NCI-H524 treated with DMSO at 0.1 percent for 48 hours (cell line): ENCODE measurements around the gene SLC24A3.

Source experiments
- DNase-seq: peaks from one replicate; lab custom pipeline; 2025; lab: John Stamatoyannopoulos, UW

Gene SLC24A3

GRCh38 chr20:19457611-19458010 lies 245.2 kb downstream of the SLC24A3 start:
- DNase-seq, result no peak

- no peak for DNase-seq
Observed at GRCh38 chr20:19460386-19460785, 247.9 kb downstream of the SLC24A3 start.

GRCh38 chr20:19462491-19462890 lies 250.0 kb downstream of the SLC24A3 start:
- DNase-seq, result no peak

- DNase-seq, result no peak
Observed at GRCh38 chr20:19463597-19463996, 251.2 kb downstream of the SLC24A3 start.

- DNase-seq, result no peak
Observed at GRCh38 chr20:19465536-19465935, 253.1 kb downstream of the SLC24A3 start.

- no peak for DNase-seq
Observed at GRCh38 chr20:19466206-19466928, 253.9 kb downstream of the SLC24A3 start.

- DNase-seq, result no peak
Observed at GRCh38 chr20:19473216-19473921, 260.9 kb downstream of the SLC24A3 start.

- DNase-seq, result no peak
Observed at GRCh38 chr20:19473922-19474286, 261.5 kb downstream of the SLC24A3 start.

GRCh38 chr20:19478320-19478895 lies 266.0 kb downstream of the SLC24A3 start:
- DNase-seq, result no peak

GRCh38 chr20:19482726-19483125 lies 270.3 kb downstream of the SLC24A3 start:
- DNase-seq, result no peak

GRCh38 chr20:19483309-19483708 lies 270.9 kb downstream of the SLC24A3 start:
- no peak for DNase-seq

GRCh38 chr20:19486446-19486845 lies 274.0 kb downstream of the SLC24A3 start:
- DNase-seq, result no peak

- no peak for DNase-seq
Observed at GRCh38 chr20:19487420-19487819, 275.0 kb downstream of the SLC24A3 start.

- DNase-seq, result no peak
Observed at GRCh38 chr20:19491241-19491640, 278.8 kb downstream of the SLC24A3 start.

- DNase-seq, result no peak
Observed at GRCh38 chr20:19492116-19492515, 279.7 kb downstream of the SLC24A3 start.

- DNase-seq, result peak; percentile 86
Observed at GRCh38 chr20:19492687-19493336, 280.4 kb downstream of the SLC24A3 start.

- no peak for DNase-seq
Observed at GRCh38 chr20:19493794-19494495, 281.5 kb downstream of the SLC24A3 start.

- no peak for DNase-seq
Observed at GRCh38 chr20:19495905-19496703, 283.7 kb downstream of the SLC24A3 start.

- DNase-seq, result no peak
Observed at GRCh38 chr20:19497064-19497463, 284.6 kb downstream of the SLC24A3 start.

GRCh38 chr20:19498756-19499155 lies 286.3 kb downstream of the SLC24A3 start:
- DNase-seq, result no peak

GRCh38 chr20:19501476-19502115 lies 289.2 kb downstream of the SLC24A3 start:
- no peak for DNase-seq
